Testis (tissue), 3 donors: ENCODE measurements around the gene SEMA5A. TPM values are rescaled to one million over a fixed set of nuclear protein-coding genes. Genes with fewer than 3 reads are reported as not detected.

Source experiments
- DNase-seq: peaks from one replicate; pipeline ENCODE4 v3.0.0-alpha.2; 2019
- H3K27ac ChIP-seq, 2 donors: fragments of 200-600 bp; sonication (generic); one replicate each; pipeline ENCODE4 v1.5.1; 2019
- H3K27me3 ChIP-seq: fragments of 200-600 bp; sonication (generic); one replicate; pipeline ENCODE4 v1.5.1; 2019
- H3K36me3 ChIP-seq: fragments of 200-600 bp; sonication (generic); one replicate; pipeline ENCODE4 v1.5.1; 2017; ENCODE audit warnings: low read depth; ENCODE audit errors: missing control alignments
- H3K4me1 ChIP-seq: fragments of 200-600 bp; sonication (generic); one replicate; pipeline ENCODE4 v1.5.1; 2019
- H3K4me3 ChIP-seq, 2 donors: fragments of 200-600 bp; sonication (generic); one replicate each; pipeline ENCODE4 v1.5.1; 2017 to 2019
- H3K9me3 ChIP-seq: fragments of 200-600 bp; sonication (generic); one replicate; pipeline ENCODE4 v1.5.1; 2017
- POLR2A ChIP-seq: fragments of 450-650 bp; IDR thresholded peaks from one replicate; pipeline ENCODE4 v1.6.1; 2017; ENCODE audit warnings: antibody characterized with exemption, mild to moderate bottlenecking, moderate library complexity
- WGBS, 2 donors: methylation state at CpG; one replicate each; pipeline ENCODE4 v1.1.5; 2018; 5-methylcytosine and 5-hydroxymethylcytosine counted together
- intact Hi-C: fragments of 100-400 bp; cut with DNase I; formaldehyde crosslinking; loops from one replicate; pipeline ENCODE4 v1.15.1; 2023; ENCODE audit warnings: low total_unique reads
- polyA plus RNA-seq: library from polyadenylated mRNA; stranded (reverse); fragments of 350-450 nt; fragmentation: Illumina TruSeq; extraction: RNeasy Lipid Tissue Mini Kit (QIAGEN cat#74804); gene quantifications from one replicate; pipeline ENCODE4 v1.2.3, GENCODE V29; 2014; ENCODE audit warnings: low read depth, low replicate concordance; ENCODE audit not compliant: insufficient read depth
- total RNA-seq, 2 donors: library from RNA; depleted of rRNA; stranded (reverse); fragments of >200 nt; gene quantifications; one replicate each; pipeline ENCODE4 v1.2.3, GENCODE V29; 2016
- TF ChIP-seq, protein P1 (sequence below), 3 experiments: fragments of 450-650 bp in 2 of 3; fragments of 200-600 bp in 1 of 3; sonication (generic) in 1 of 3; IDR thresholded peaks; one replicate each; pipeline ENCODE4 v1.5.1; 2016 to 2019; ENCODE audit warnings: antibody characterized with exemption in 3 of 3, mild to moderate bottlenecking in 2 of 3, moderate library complexity in 1 of 3

Gene SEMA5A
- total and polyA plus RNA-seq, 3 donors from 2014 or later, result 3.4 to 12.8 (median 5.4) TPM

DNA sequence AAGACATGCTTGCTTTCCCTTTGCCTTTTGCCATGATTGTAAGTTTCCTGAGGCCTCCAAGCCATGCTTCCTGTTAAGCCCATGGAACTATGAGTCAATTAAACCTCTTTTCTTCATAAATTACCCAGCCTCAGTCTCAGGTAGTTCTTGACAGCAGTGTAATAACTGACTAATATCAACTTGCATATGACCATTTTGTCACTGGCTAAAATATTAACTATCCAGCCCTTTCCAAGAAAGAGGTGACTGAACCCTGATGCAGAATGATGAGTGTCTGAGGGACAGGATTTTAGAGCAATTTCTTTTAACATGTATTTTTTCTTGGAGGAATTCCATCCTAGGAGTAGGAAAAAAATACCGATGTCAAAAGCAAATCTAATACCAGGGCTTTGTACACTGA lies 266.1 kb downstream of the SEMA5A start:
- H3K27ac ChIP-seq, result no peak overlapping the region
- no peaks in the 10 kb centered on the region for H3K9me3 ChIP-seq
- H3K36me3 ChIP-seq, result no peaks in the 10 kb centered on the region
- TF ChIP-seq POLR2A, result no peak
- TF ChIP-seq, protein P1, sequence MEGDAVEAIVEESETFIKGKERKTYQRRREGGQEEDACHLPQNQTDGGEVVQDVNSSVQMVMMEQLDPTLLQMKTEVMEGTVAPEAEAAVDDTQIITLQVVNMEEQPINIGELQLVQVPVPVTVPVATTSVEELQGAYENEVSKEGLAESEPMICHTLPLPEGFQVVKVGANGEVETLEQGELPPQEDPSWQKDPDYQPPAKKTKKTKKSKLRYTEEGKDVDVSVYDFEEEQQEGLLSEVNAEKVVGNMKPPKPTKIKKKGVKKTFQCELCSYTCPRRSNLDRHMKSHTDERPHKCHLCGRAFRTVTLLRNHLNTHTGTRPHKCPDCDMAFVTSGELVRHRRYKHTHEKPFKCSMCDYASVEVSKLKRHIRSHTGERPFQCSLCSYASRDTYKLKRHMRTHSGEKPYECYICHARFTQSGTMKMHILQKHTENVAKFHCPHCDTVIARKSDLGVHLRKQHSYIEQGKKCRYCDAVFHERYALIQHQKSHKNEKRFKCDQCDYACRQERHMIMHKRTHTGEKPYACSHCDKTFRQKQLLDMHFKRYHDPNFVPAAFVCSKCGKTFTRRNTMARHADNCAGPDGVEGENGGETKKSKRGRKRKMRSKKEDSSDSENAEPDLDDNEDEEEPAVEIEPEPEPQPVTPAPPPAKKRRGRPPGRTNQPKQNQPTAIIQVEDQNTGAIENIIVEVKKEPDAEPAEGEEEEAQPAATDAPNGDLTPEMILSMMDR (IDR thresholded peaks at IDR 0.05), result no peak
- intact Hi-C loops, result no loop called here
- peaks cover 6% of the 10 kb centered on the region for H3K4me1 ChIP-seq
- no peaks in the 10 kb centered on the region for H3K27me3 ChIP-seq
- no peak for DNase-seq
- 48 to 52% methylated on average over 1 of the region's 1 CpG for WGBS, 2 donors
- H3K4me3 ChIP-seq, result no peak overlapping the region

DNA sequence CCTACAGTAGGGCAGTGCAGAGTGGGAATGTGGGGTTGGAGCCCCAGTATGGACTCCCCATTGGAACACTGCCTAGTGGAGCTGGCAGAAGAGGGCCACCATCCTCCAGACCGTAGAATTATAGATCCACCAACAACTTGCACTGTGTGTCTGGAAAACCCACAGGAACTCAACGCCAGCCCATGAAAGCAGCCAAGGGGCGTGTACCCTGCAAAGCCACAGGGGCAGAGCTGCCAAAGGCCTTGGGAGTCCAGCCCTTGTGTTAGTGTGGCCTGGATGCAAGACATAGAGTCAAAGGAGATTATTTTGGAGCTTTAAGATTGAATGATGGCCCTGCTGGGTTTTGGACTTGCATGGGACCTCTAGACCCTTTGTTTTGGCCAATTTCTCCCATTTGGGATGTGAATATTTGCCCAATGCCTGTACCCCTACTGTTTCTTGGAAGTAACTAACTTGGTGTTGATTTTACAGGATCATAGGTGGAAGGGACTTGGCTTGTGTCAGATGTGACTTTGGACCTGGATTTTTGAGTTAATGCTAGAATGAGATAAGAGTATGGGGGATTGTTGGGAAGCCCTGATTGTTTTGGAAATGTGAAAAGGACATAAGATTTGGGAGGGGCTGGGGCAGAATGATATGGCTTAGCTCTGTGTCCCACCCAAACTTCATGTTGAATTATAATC lies 266.8 kb downstream of the SEMA5A start:
- no peak for DNase-seq
- Histone ChIP-seq H3K36me3 (no peaks in the 10 kb centered on the region), H3K4me1 (peaks cover 5% of the 10 kb centered on the region), H3K9me3 (no peaks in the 10 kb centered on the region), H3K27me3 (no peaks in the 10 kb centered on the region), H3K4me3 (no peak overlapping the region), H3K27ac (no peak overlapping the region)
- TF ChIP-seq, protein P1 (IDR thresholded peaks at IDR 0.05), result no peak
- TF ChIP-seq POLR2A, result no peak
- intact Hi-C loops, result no loop called here
- WGBS, 2 donors, result 87 to 100% methylated on average over 3 of the region's 3 CpGs

DNA sequence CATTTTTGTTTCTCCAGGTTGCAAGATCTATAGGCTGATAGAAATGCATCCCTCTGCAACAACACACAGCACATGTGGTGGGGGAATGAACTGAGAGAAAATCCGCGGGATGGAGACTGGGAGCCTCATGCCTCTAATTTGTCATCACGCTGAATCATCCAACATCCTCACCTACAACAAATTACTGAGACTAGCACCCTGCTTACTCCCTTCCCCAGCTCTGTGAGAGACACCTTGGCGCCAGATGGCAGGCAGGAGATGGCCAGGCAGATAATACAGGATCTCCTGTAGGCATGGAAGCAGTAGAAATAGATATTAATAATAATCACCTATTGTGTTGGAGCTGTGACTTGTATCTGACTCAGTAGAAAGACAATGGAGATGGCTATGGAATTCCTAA lies 276.9 kb downstream of the SEMA5A start:
- Histone ChIP-seq H3K27me3 (no peaks in the 10 kb centered on the region), H3K9me3 (no peaks in the 10 kb centered on the region), H3K4me1 (peaks cover 9% of the 10 kb centered on the region), H3K27ac (no peak overlapping the region), H3K4me3 (no peak overlapping the region), H3K36me3 (no peaks in the 10 kb centered on the region)
- DNase-seq, result no peak
- TF ChIP-seq POLR2A, result no peak
- TF ChIP-seq, protein P1 (IDR thresholded peaks at IDR 0.05), result no peak
- WGBS, 2 donors, result 86 to 90% methylated on average over 4 of the region's 4 CpGs
- intact Hi-C loops, result no loop called here

DNA sequence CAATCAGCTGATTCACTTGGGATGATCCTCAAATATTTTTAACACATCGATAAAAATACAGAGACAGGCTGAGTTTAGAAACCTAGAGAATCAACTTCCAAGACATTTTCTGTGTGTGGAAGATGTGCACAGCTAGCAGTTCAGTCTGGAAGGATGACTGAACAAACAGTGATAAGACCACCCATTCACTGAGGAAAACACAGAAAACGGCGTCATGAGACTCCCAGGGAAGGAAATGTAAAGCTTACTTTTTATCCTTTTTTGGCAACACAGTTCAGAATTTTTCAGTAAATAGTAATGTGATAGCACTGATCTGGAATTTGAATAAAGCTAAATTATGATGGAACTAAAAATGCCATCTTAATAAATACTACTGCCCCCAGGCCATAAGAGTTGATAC lies 277.6 kb downstream of the SEMA5A start:
- H3K9me3 ChIP-seq, result no peaks in the 10 kb centered on the region
- H3K4me3 ChIP-seq, result no peak overlapping the region
- no peak for DNase-seq
- TF ChIP-seq, protein P1 (IDR thresholded peaks at IDR 0.05), result no peak
- peaks cover 9% of the 10 kb centered on the region for H3K4me1 ChIP-seq
- H3K27ac ChIP-seq, result no peak overlapping the region
- intact Hi-C loops, result no loop called here
- H3K36me3 ChIP-seq, result no peaks in the 10 kb centered on the region
- H3K27me3 ChIP-seq, result no peaks in the 10 kb centered on the region
- 39 to 49% methylated on average over 3 of the region's 3 CpGs for WGBS, 2 donors
